Pancreas (tissue), 10 donors: ENCODE data around the gene ARL8A. TPM values are rescaled to one million over a fixed set of nuclear protein-coding genes. Genes with fewer than 3 reads are reported as not detected.

ENCODE experiments used
- ATAC-seq, 4 donors: fragments of 200-7000 bp; cut with Tn5 transposase; one replicate each; pipeline versions ENCODE4 v1.8.0 to v1.9.1; 2020; ENCODE audit warnings: mild to moderate bottlenecking in 4 of 4, moderate library complexity in 4 of 4
- DNase-seq, 6 donors: peaks; one replicate each; pipeline ENCODE4 v3.0.0-alpha.2; 2020
- FAIRE-seq: peaks from 2 replicates; lab custom pipeline; 2012; peaks lifted over from hg19 to GRCh38; lab: Jason Lieb, UNC
- H3K27ac ChIP-seq, 4 donors: fragments of 200-600 bp; sonication (generic); 1 replicate in 3 of 4; 2 replicates in 1 of 4; pipeline versions ENCODE4 v1.5.0 to v1.8.0; 2020
- H3K27me3 ChIP-seq, 4 donors: fragments of 200-600 bp; one replicate each; pipeline ENCODE4 v1.8.0; 2021
- H3K36me3 ChIP-seq, 3 donors: fragments of 200-600 bp; sonication (generic) in 1 of 3; one replicate each; pipeline versions ENCODE4 v1.5.0 to v1.8.0; 2020 to 2021
- H3K4me1 ChIP-seq, 3 donors: fragments of 200-600 bp; one replicate each; pipeline ENCODE4 v1.8.0; 2021
- H3K4me3 ChIP-seq, 4 donors: fragments of 200-600 bp; sonication (generic) in 2 of 4; one replicate each; pipeline versions ENCODE4 v1.5.0 to v1.8.0; 2020 to 2021
- H3K9me3 ChIP-seq, 4 donors: fragments of 200-600 bp; one replicate each; pipeline ENCODE4 v1.8.0; 2021
- CTCF ChIP-seq, 4 donors: fragments of 200-600 bp; sonication (generic) in 3 of 4; IDR thresholded peaks; one replicate each; pipeline versions ENCODE4 v1.5.0 to v1.8.0; 2021; ENCODE audit warnings: antibody characterized with exemption in 4 of 4
- WGBS, 2 donors: extraction: QIAGEN DNeasy Blood & Tissue Kit; methylation state at CpG; one replicate each; pipeline ENCODE4 v1.1.7; 2013; 5-methylcytosine and 5-hydroxymethylcytosine counted together
- intact Hi-C, 3 donors: fragments of 100-400 bp; cut with DNase I; formaldehyde crosslinking; loops; one replicate each; pipeline versions ENCODE4 v1.11.1 to v1.14.2; 2022
- polyA plus RNA-seq, 2 donors: library from polyadenylated mRNA; stranded (reverse); fragments of 200-250 nt; gene quantifications; one replicate each; pipeline ENCODE4 v1.2.3, GENCODE V29; 2013
- total RNA-seq, 6 donors: library from RNA; stranded (reverse); fragmentation: NEBNext Ultra II Directional in 4 of 6; extraction: Animal tissue kit (Norgen Biotek cat#: 25700) in 4 of 6; gene quantifications; one replicate each; pipeline versions ENCODE4 v1.2.1 to v1.2.4, GENCODE V29; 2021 to 2023
- donor health status: healthy with polysubstance abuse.
- donor health status: DM: no; HTN: no; CAD: no; lungs with moderate emphysema.
- donor health status: DM: no; HTN: no; CAD: no.
- donor health status: control.
- donor health status: control.
- donor health status: Bipolar disorder and iron deficiency.
- donor health status: DM: yes; HTN: yes; CAD: no.
- donor health status: DM: no; HTN: no; CAD: no.
- donor health status: DM: no; HTN: no; CAD: no.
- donor health status: DM: yes; HTN: yes; CAD: no.

Gene ARL8A
- total and polyA plus RNA-seq, 8 donors, result 14.8 to 30.4 (median 22.1) TPM

GRCh38 chr1:202104073-202104472, 40.5 kb downstream of the ARL8A start:
- Histone ChIP-seq H3K27me3 (no peaks in the 10 kb centered on the region), H3K4me1 (peaks cover 23 to 35% (median 27%) of the 10 kb centered on the region in 3 donors), H3K36me3 (no peaks in the 10 kb centered on the region), H3K9me3 (no peaks in the 10 kb centered on the region), H3K4me3 (no peak overlapping the region), H3K27ac (no peak overlapping the region)
- intact Hi-C loops, result no loop called here
- DNase-seq (no peak), ATAC-seq (no peak), FAIRE-seq (no peak)
- 92 to 95% methylated on average over 10 of the region's 10 CpGs for WGBS, 2 donors
- no peak for TF ChIP-seq CTCF (IDR thresholded peaks at IDR 0.05)

- ATAC-seq, result no peak
- Histone ChIP-seq H3K4me3 (no peak overlapping the region), H3K36me3 (no peaks in the 10 kb centered on the region), H3K27ac (peak overlapping the region in 2 of 4 donors; percentile 36 to 44), H3K4me1 (peaks cover under 1 to 8% (median 4%) of the 10 kb centered on the region in 3 donors), H3K9me3 (no peaks in the 10 kb centered on the region), H3K27me3 (no peaks in the 10 kb centered on the region)
- intact Hi-C loops, result no loop called here
- TF ChIP-seq CTCF (IDR thresholded peaks at IDR 0.05), result no peak
- FAIRE-seq, result no peak
- 56 to 65% methylated on average over 4 of the region's 4 CpGs for WGBS, 2 donors
- DNase-seq, result peak in 1 of 6 donors; percentile 49
Measured at GRCh38 chr1:202101184-202101583, 43.4 kb downstream of the ARL8A start.

- no peak for TF ChIP-seq CTCF (IDR thresholded peaks at IDR 0.05)
- no peak overlapping the region for H3K4me3 ChIP-seq
- no peaks in the 10 kb centered on the region for H3K4me1 ChIP-seq
- H3K36me3 ChIP-seq, result no peaks in the 10 kb centered on the region
- H3K27me3 ChIP-seq, result no peaks in the 10 kb centered on the region
- no peak for FAIRE-seq
- H3K27ac ChIP-seq, result no peak overlapping the region
- no peak for DNase-seq
- ATAC-seq, result no peak
- intact Hi-C loops, result no loop called here
- 94 to 96% methylated on average over 6 of the region's 6 CpGs for WGBS, 2 donors
- no peaks in the 10 kb centered on the region for H3K9me3 ChIP-seq
Measured at GRCh38 chr1:202093858-202094257, 50.7 kb downstream of the ARL8A start.

- no peaks in the 10 kb centered on the region for H3K27me3 ChIP-seq
- no peaks in the 10 kb centered on the region for H3K9me3 ChIP-seq
- H3K4me1 ChIP-seq, result peaks cover 10 to 14% (median 12%) of the 10 kb centered on the region in 3 donors
- DNase-seq, result no peak
- intact Hi-C loops, result no loop called here
- ATAC-seq, result peak in 2 of 4 donors; percentile 16 to 31
- H3K4me3 ChIP-seq, result no peak overlapping the region
- no peak overlapping the region for H3K27ac ChIP-seq
- H3K36me3 ChIP-seq, result no peaks in the 10 kb centered on the region
- TF ChIP-seq CTCF (IDR thresholded peaks at IDR 0.05), result no peak
- no peak for FAIRE-seq
- WGBS, 2 donors, result 91 to 96% methylated on average over 3 of the region's 3 CpGs
Measured at GRCh38 chr1:202090994-202091393, 53.5 kb downstream of the ARL8A start.

GRCh38 chr1:202088206-202088605, 56.3 kb downstream of the ARL8A start:
- DNase-seq (no peak), FAIRE-seq (no peak), ATAC-seq (no peak)
- no peaks in the 10 kb centered on the region for H3K27me3 ChIP-seq
- no peak for TF ChIP-seq CTCF (IDR thresholded peaks at IDR 0.05)
- no peak overlapping the region for H3K4me3 ChIP-seq
- H3K27ac ChIP-seq, result no peak overlapping the region
- H3K36me3 ChIP-seq, result no peaks in the 10 kb centered on the region
- H3K4me1 ChIP-seq, result peaks cover 15 to 16% (median 16%) of the 10 kb centered on the region in 3 donors
- WGBS, 2 donors, result 70 to 73% methylated on average over 3 of the region's 3 CpGs
- intact Hi-C loops, result no loop called here
- no peaks in the 10 kb centered on the region for H3K9me3 ChIP-seq
